ENCODE measurements around the gene SLC17A7. TPM values are rescaled to one million over a fixed set of nuclear protein-coding genes. Genes with fewer than 3 reads are reported as not detected.
"Not testable (repeated sequence)": the region's sequence is repeated elsewhere in the genome, so short reads cannot be mapped to it uniquely, and the experiment has no call there.

Gene SLC17A7
- total RNA-seq, 4 donors from 2014 or later: 0.60 to 1.2 (median 1.1) TPM

- 85% methylated on average over 6 of the region's 6 CpGs for WGBS
- Histone ChIP-seq H3K4me1 (peaks cover 35% of the 10 kb centered on the region), H3K27ac (no peak overlapping the region), H3K4me3 (no peak overlapping the region), H3K9me3 (no peaks in the 10 kb centered on the region), H3K27me3 (no peaks in the 10 kb centered on the region), H3K36me3 (peaks cover 18% of the 10 kb centered on the region)
- TF ChIP-seq POLR2A (IDR thresholded peaks at IDR 0.05) (no peak), EP300 (IDR thresholded peaks at IDR 0.05) (no peak), POLR2AphosphoS5 (IDR thresholded peaks at IDR 0.05) (no peak), CTCF (IDR thresholded peaks at IDR 0.05) (no peak)
- no peak for DNase-seq (ENCODE audit: low spot score in 2 of 2)
Observed at GRCh38 chr19:49448432-49448786, 7.1 kb upstream of the SLC17A7 start.

GRCh38 chr19:49447485-49448431, 6.4 kb upstream of the SLC17A7 start:
- TF ChIP-seq CTCF (IDR thresholded peaks at IDR 0.05) (no peak), POLR2A (IDR thresholded peaks at IDR 0.05) (no peak), EP300 (IDR thresholded peaks at IDR 0.05) (no peak), POLR2AphosphoS5 (IDR thresholded peaks at IDR 0.05) (no peak)
- WGBS: 64% methylated on average over 30 of the region's 32 CpGs
- H3K27me3 ChIP-seq: no peaks in the 10 kb centered on the region
- H3K4me3 ChIP-seq: no peak overlapping the region
- no peaks in the 10 kb centered on the region for H3K9me3 ChIP-seq
- H3K4me1 ChIP-seq: peaks cover 38% of the 10 kb centered on the region
- H3K36me3 ChIP-seq: peaks cover 18% of the 10 kb centered on the region
- no peak overlapping the region for H3K27ac ChIP-seq
- no peak for DNase-seq (ENCODE audit: low spot score in 2 of 2)

- peaks cover 14% of the 10 kb centered on the region for H3K27me3 ChIP-seq
- no peak overlapping the region for H3K4me3 ChIP-seq
- DNase-seq (ENCODE audit: low spot score in 2 of 2): no peak
- no peak for TF ChIP-seq CTCF (IDR thresholded peaks at IDR 0.05)
- TF ChIP-seq POLR2AphosphoS5 (IDR thresholded peaks at IDR 0.05): no peak
- TF ChIP-seq EP300 (IDR thresholded peaks at IDR 0.05): no peak
- no peak for TF ChIP-seq POLR2A (IDR thresholded peaks at IDR 0.05)
- peaks cover 47% of the 10 kb centered on the region for H3K4me1 ChIP-seq
- H3K27ac ChIP-seq: no peak overlapping the region
- H3K36me3 ChIP-seq: peaks cover 18% of the 10 kb centered on the region
- 82% methylated on average over 3 of the region's 3 CpGs for WGBS
- H3K9me3 ChIP-seq: no peaks in the 10 kb centered on the region
Observed at GRCh38 chr19:49445997-49446396, 4.7 kb upstream of the SLC17A7 start.

GRCh38 chr19:49444100-49444700, 2.9 kb upstream of the SLC17A7 start:
- H3K4me3 ChIP-seq; H3K27ac ChIP-seq; DNase-seq (ENCODE audit: low spot score in 2 of 2); H3K9me3 ChIP-seq: not testable (repeated sequence)
- peaks cover 28% of the 10 kb centered on the region for H3K27me3 ChIP-seq
- peaks cover 16% of the 10 kb centered on the region for H3K36me3 ChIP-seq
- peaks cover 40% of the 10 kb centered on the region for H3K4me1 ChIP-seq
- 72% methylated on average over 5 of the region's 5 CpGs for WGBS

GRCh38 chr19:49443366-49444099, 2.2 kb upstream of the SLC17A7 start:
- H3K4me1 ChIP-seq: peaks cover 38% of the 10 kb centered on the region
- TF ChIP-seq EP300 (IDR thresholded peaks at IDR 0.05) (no peak), CTCF (IDR thresholded peaks at IDR 0.05) (peak; percentile 59 to 87), POLR2AphosphoS5 (IDR thresholded peaks at IDR 0.05) (peak in 1 of 3 donors; percentile 62), POLR2A (IDR thresholded peaks at IDR 0.05) (no peak)
- WGBS: 1% methylated on average over 27 of the region's 47 CpGs

More at GRCh38 chr19:49443366-49444099, 2.2 kb upstream of the SLC17A7 start:
- DNase-seq (ENCODE audit: low spot score in 2 of 2): peak; percentile 96 to 97
- Histone ChIP-seq H3K27ac (peak overlapping the region; percentile 88), H3K27me3 (peaks cover 35% of the 10 kb centered on the region), H3K9me3 (no peaks in the 10 kb centered on the region), H3K36me3 (peaks cover 12% of the 10 kb centered on the region), H3K4me3 (peak overlapping the region; percentile 78)

Measured in suprapubic skin (tissue), 4 donors.